Neuronal stem cell (in vitro differentiated cells): ENCODE data around the gene TAS2R41.

Source experiments
- DNase-seq: peaks from one replicate; pipeline ENCODE4 v3.0.0-alpha.2; 2013; ENCODE audit warnings: low spot score
- H2AFZ ChIP-seq: one replicate; pipeline ENCODE4 v1.6.1; 2013; ENCODE audit warnings: mild to moderate bottlenecking, low read length, inconsistent platforms
- H2AK5ac ChIP-seq: 2 replicates; pipeline ENCODE4 v1.6.1; 2013; ENCODE audit warnings: low read depth, mild to moderate bottlenecking, inconsistent platforms, low read length, moderate library complexity, mixed read lengths
- H2BK120ac ChIP-seq: 2 replicates; pipeline ENCODE4 v1.6.1; 2013; ENCODE audit warnings: low read depth, mild to moderate bottlenecking, inconsistent platforms, low read length, moderate library complexity, mixed read lengths
- H2BK12ac ChIP-seq: one replicate; pipeline ENCODE4 v1.6.1; 2013; ENCODE audit warnings: low read length, inconsistent platforms
- H2BK15ac ChIP-seq: 2 replicates; pipeline ENCODE4 v1.6.1; 2013; ENCODE audit warnings: mild to moderate bottlenecking, low read length, inconsistent platforms, mixed read lengths
- H2BK5ac ChIP-seq: one replicate; pipeline ENCODE4 v1.6.1; 2013; ENCODE audit warnings: inconsistent platforms, mild to moderate bottlenecking, low read length, moderate library complexity
- H3K14ac ChIP-seq: one replicate; pipeline ENCODE4 v1.6.1; 2013; ENCODE audit warnings: low read length, inconsistent platforms
- H3K18ac ChIP-seq: 2 replicates; pipeline ENCODE4 v1.6.1; 2013; ENCODE audit warnings: low read length, inconsistent platforms
- H3K23ac ChIP-seq: 2 replicates; pipeline ENCODE4 v1.6.1; 2013; ENCODE audit warnings: low read depth, mild to moderate bottlenecking, mixed read lengths, low read length, inconsistent platforms; ENCODE audit not compliant: poor library complexity
- H3K27ac ChIP-seq: replicated peaks from 3 replicates; pipeline ENCODE4 v1.5.1; 2013; ENCODE audit warnings: low read length, inconsistent platforms
- H3K27me3 ChIP-seq, 3 experiments: 2 replicates each; pipeline ENCODE4 v1.6.1; 2013; ENCODE audit warnings: low read length in 3 of 3, mild to moderate bottlenecking in 2 of 3, inconsistent platforms in 1 of 3, low read depth in 1 of 3, mixed read lengths in 1 of 3, moderate library complexity in 1 of 3; ENCODE audit not compliant: control insufficient read depth in 3 of 3, insufficient read depth in 3 of 3
- H3K36me3 ChIP-seq, 2 donors: replicated peaks in 1 of 2; 2 replicates each; pipeline ENCODE4 v1.6.1; 2013; ENCODE audit warnings: low read length in 2 of 2; ENCODE audit not compliant: control insufficient read depth in 2 of 2, insufficient read depth in 2 of 2
- H3K4ac ChIP-seq: 2 replicates; pipeline ENCODE4 v1.6.1; 2013; ENCODE audit warnings: inconsistent platforms, mild to moderate bottlenecking, low read length, moderate library complexity
- H3K4me1 ChIP-seq, 2 donors: 1 replicate in 1 of 2; 2 replicates in 1 of 2; pipeline ENCODE4 v1.6.1; 2013; ENCODE audit warnings: low read length in 2 of 2, low read depth in 1 of 2; ENCODE audit not compliant: control insufficient read depth in 2 of 2, insufficient read depth in 1 of 2
- H3K4me2 ChIP-seq: one replicate; pipeline ENCODE4 v1.6.1; 2013; ENCODE audit warnings: mild to moderate bottlenecking, low read length, inconsistent platforms; ENCODE audit not compliant: insufficient read depth, poor library complexity, severe bottlenecking
- H3K4me3 ChIP-seq, 2 donors: 2 replicates each; pipeline ENCODE4 v1.5.1; 2013; ENCODE audit warnings: low read length in 2 of 2, mild to moderate bottlenecking in 2 of 2, inconsistent platforms in 1 of 2, moderate library complexity in 1 of 2
- H3K79me1 ChIP-seq: one replicate; pipeline ENCODE4 v1.6.1; 2013; ENCODE audit warnings: low read depth, mild to moderate bottlenecking, inconsistent platforms, low read length, moderate library complexity
- H3K9ac ChIP-seq: one replicate; pipeline ENCODE4 v1.6.1; 2013; ENCODE audit warnings: mild to moderate bottlenecking, low read depth, low read length, inconsistent platforms; ENCODE audit not compliant: poor library complexity
- H3K9me3 ChIP-seq, 2 donors: replicated peaks in 1 of 2; 2 replicates each; pipeline versions ENCODE3 to v1.6.1; 2013; ENCODE audit warnings: low read length in 2 of 2, mild to moderate bottlenecking in 2 of 2, inconsistent platforms in 1 of 2, low read depth in 1 of 2, mixed read lengths in 1 of 2, moderate library complexity in 1 of 2; ENCODE audit not compliant: control insufficient read depth in 2 of 2, insufficient read depth in 1 of 2
- H4K8ac ChIP-seq: one replicate; pipeline ENCODE4 v1.6.1; 2013; ENCODE audit warnings: low read depth, mild to moderate bottlenecking, inconsistent platforms, low read length, moderate library complexity
- H4K91ac ChIP-seq: one replicate; pipeline ENCODE4 v1.6.1; 2013; ENCODE audit warnings: low read length, low read depth, mild to moderate bottlenecking, inconsistent platforms; ENCODE audit not compliant: poor library complexity
- WGBS, 2 donors: extraction: QIAGEN DNeasy Blood & Tissue Kit; methylation state at CpG; one replicate each; pipeline ENCODE4 v1.1.7; 2013; ENCODE audit warnings: missing lambda C conversion rate in 2 of 2, mixed read lengths in 1 of 2; ENCODE audit not compliant: insufficient read length in 2 of 2, insufficient replicate concordance in 1 of 2; ENCODE audit errors: extremely low coverage in 2 of 2; 5-methylcytosine and 5-hydroxymethylcytosine counted together

The TAS2R41 gene

GRCh38 chr7:143516981-143517380 lies 39.3 kb downstream of the TAS2R41 start:
- no peak overlapping the region for H2AK5ac ChIP-seq
- peaks cover 0 to 4% of the 10 kb centered on the region in 2 donors for H3K4me1 ChIP-seq
- no peak overlapping the region for H2BK15ac ChIP-seq
- no peak overlapping the region for H2BK120ac ChIP-seq
- H3K23ac ChIP-seq, result no peak overlapping the region
- H3K27ac ChIP-seq, result no peak overlapping the region
- no peak overlapping the region for H2BK5ac ChIP-seq
- H2BK12ac ChIP-seq, result no peak overlapping the region
- no peaks in the 10 kb centered on the region for H3K36me3 ChIP-seq
- no peak overlapping the region for H3K9ac ChIP-seq
- H3K4ac ChIP-seq, result no peak overlapping the region
- H3K4me2 ChIP-seq, result no peak overlapping the region
- no peak overlapping the region for H3K14ac ChIP-seq
- WGBS, 2 donors, result no CpG with 5 or more reads among the region's 2 CpGs
- DNase-seq, result no peak
- H4K91ac ChIP-seq, result no peak overlapping the region
- no peak overlapping the region for H3K4me3 ChIP-seq
- no peaks in the 10 kb centered on the region for H3K27me3 ChIP-seq
- H3K18ac ChIP-seq, result no peak overlapping the region
- H2AFZ ChIP-seq, result no peak overlapping the region
- H3K9me3 ChIP-seq, result no peaks in the 10 kb centered on the region
- H4K8ac ChIP-seq, result no peak overlapping the region
- no peaks in the 10 kb centered on the region for H3K79me1 ChIP-seq

GRCh38 chr7:143518521-143518920 lies 40.8 kb downstream of the TAS2R41 start:
- no peak overlapping the region for H3K23ac ChIP-seq
- no peak overlapping the region for H2BK15ac ChIP-seq
- H3K36me3 ChIP-seq, result no peaks in the 10 kb centered on the region
- no peak overlapping the region for H3K4me3 ChIP-seq
- H3K18ac ChIP-seq, result no peak overlapping the region
- no peak overlapping the region for H2BK5ac ChIP-seq
- H3K79me1 ChIP-seq, result no peaks in the 10 kb centered on the region
- no peak overlapping the region for H3K14ac ChIP-seq
- no peak overlapping the region for H2AK5ac ChIP-seq
- no peaks in the 10 kb centered on the region for H3K9me3 ChIP-seq
- H3K4ac ChIP-seq, result no peak overlapping the region
- no peak overlapping the region for H2AFZ ChIP-seq
- no peak overlapping the region for H3K4me2 ChIP-seq
- H3K4me1 ChIP-seq, result peaks cover 0 to 4% of the 10 kb centered on the region in 2 donors
- H4K91ac ChIP-seq, result no peak overlapping the region
- no peak for DNase-seq
- H2BK120ac ChIP-seq, result no peak overlapping the region
- H3K27me3 ChIP-seq, result no peaks in the 10 kb centered on the region
- H3K9ac ChIP-seq, result no peak overlapping the region
- no peak overlapping the region for H2BK12ac ChIP-seq
- WGBS, 2 donors, result no CpG with 5 or more reads among the region's 4 CpGs
- no peak overlapping the region for H3K27ac ChIP-seq
- H4K8ac ChIP-seq, result no peak overlapping the region

- Histone ChIP-seq H3K4ac (no peak overlapping the region), H2BK12ac (no peak overlapping the region), H2AFZ (no peak overlapping the region), H3K23ac (no peak overlapping the region), H3K79me1 (no peaks in the 10 kb centered on the region), H3K18ac (no peak overlapping the region), H3K14ac (no peak overlapping the region), H3K27ac (no peak overlapping the region), H4K91ac (no peak overlapping the region), H3K9me3 (no peaks in the 10 kb centered on the region), H3K9ac (no peak overlapping the region), H3K4me1 (peaks cover 0 to 4% of the 10 kb centered on the region in 2 donors), H4K8ac (no peak overlapping the region), H3K27me3 (no peaks in the 10 kb centered on the region), H2BK15ac (no peak overlapping the region), H2BK5ac (no peak overlapping the region), H3K4me2 (no peak overlapping the region), H2BK120ac (no peak overlapping the region), H3K36me3 (no peaks in the 10 kb centered on the region), H2AK5ac (no peak overlapping the region), H3K4me3 (no peak overlapping the region)
- no CpG with 5 or more reads among the region's 11 CpGs for WGBS, 2 donors
- DNase-seq, result no peak
Measured at GRCh38 chr7:143518941-143519340, 41.3 kb downstream of the TAS2R41 start.

- Histone ChIP-seq H3K4me1 (peaks cover 0 to 4% of the 10 kb centered on the region in 2 donors), H2BK5ac (no peak overlapping the region), H3K27me3 (no peaks in the 10 kb centered on the region), H3K9ac (no peak overlapping the region), H2BK15ac (no peak overlapping the region), H4K91ac (no peak overlapping the region), H3K4me3 (no peak overlapping the region), H3K4me2 (no peak overlapping the region), H3K18ac (no peak overlapping the region), H3K79me1 (no peaks in the 10 kb centered on the region), H3K36me3 (no peaks in the 10 kb centered on the region), H3K23ac (no peak overlapping the region), H3K9me3 (no peaks in the 10 kb centered on the region), H2AFZ (no peak overlapping the region), H3K14ac (no peak overlapping the region), H2AK5ac (no peak overlapping the region), H4K8ac (no peak overlapping the region), H2BK12ac (no peak overlapping the region), H3K4ac (no peak overlapping the region), H3K27ac (no peak overlapping the region), H2BK120ac (no peak overlapping the region)
- DNase-seq, result no peak
- no CpG with 5 or more reads among the region's 7 CpGs for WGBS, 2 donors
Measured at GRCh38 chr7:143519411-143520131, 41.9 kb downstream of the TAS2R41 start.
